Stimulated activated CD4-positive, alpha-beta T cell treated with anti-CD3 and anti-CD28 coated beads, Interleukin-15, amount 100 ng/mL, for 1 hour (primary cell): ENCODE data around the gene DTNBP1.

Experiments
- DNase-seq, 2 donors: peaks; one replicate each; pipeline ENCODE4 v3.0.0-alpha.2; 2020; ENCODE audit warnings: low read depth in 1 of 2, low spot score in 1 of 2

The DTNBP1 gene

GRCh38 chr6:15489261-15489962 lies 173.4 kb downstream of the DTNBP1 start:
- DNase-seq: no peak

- no peak for DNase-seq
Observed at GRCh38 chr6:15487262-15487661, 175.6 kb downstream of the DTNBP1 start.

GRCh38 chr6:15485936-15486335 lies 176.9 kb downstream of the DTNBP1 start:
- DNase-seq: no peak

- no peak for DNase-seq
Observed at GRCh38 chr6:15484821-15485220, 178.0 kb downstream of the DTNBP1 start.

GRCh38 chr6:15484140-15484539 lies 178.7 kb downstream of the DTNBP1 start:
- DNase-seq: no peak

GRCh38 chr6:15483060-15483459 lies 179.8 kb downstream of the DTNBP1 start:
- no peak for DNase-seq

- no peak for DNase-seq
Observed at GRCh38 chr6:15481390-15482291, 181.2 kb downstream of the DTNBP1 start.

- DNase-seq: no peak
Observed at GRCh38 chr6:15480525-15480924, 182.3 kb downstream of the DTNBP1 start.

- DNase-seq: no peak
Observed at GRCh38 chr6:15479761-15480160, 183.1 kb downstream of the DTNBP1 start.

- DNase-seq: no peak
Observed at GRCh38 chr6:15477746-15478145, 185.1 kb downstream of the DTNBP1 start.

- DNase-seq: no peak
Observed at GRCh38 chr6:15476631-15477380, 186.0 kb downstream of the DTNBP1 start.

GRCh38 chr6:15475872-15476271 lies 187.0 kb downstream of the DTNBP1 start:
- DNase-seq: no peak

GRCh38 chr6:15475261-15475660 lies 187.6 kb downstream of the DTNBP1 start:
- DNase-seq: no peak

GRCh38 chr6:15474196-15474595 lies 188.6 kb downstream of the DTNBP1 start:
- no peak for DNase-seq

- no peak for DNase-seq
Observed at GRCh38 chr6:15473741-15474161, 189.1 kb downstream of the DTNBP1 start.

- no peak for DNase-seq
Observed at GRCh38 chr6:15473174-15473573, 189.7 kb downstream of the DTNBP1 start.
